GM21576 (cell line): ENCODE measurements around the gene ELL.

ENCODE experiments used
- ATAC-seq: cut with Tn5 transposase; IDR thresholded peaks from one replicate; pipeline ENCODE4 v1.9.1; 2021; ENCODE audit warnings: mild to moderate bottlenecking, moderate library complexity; ENCODE audit not compliant: unreplicated experiment

Gene ELL

DNA sequence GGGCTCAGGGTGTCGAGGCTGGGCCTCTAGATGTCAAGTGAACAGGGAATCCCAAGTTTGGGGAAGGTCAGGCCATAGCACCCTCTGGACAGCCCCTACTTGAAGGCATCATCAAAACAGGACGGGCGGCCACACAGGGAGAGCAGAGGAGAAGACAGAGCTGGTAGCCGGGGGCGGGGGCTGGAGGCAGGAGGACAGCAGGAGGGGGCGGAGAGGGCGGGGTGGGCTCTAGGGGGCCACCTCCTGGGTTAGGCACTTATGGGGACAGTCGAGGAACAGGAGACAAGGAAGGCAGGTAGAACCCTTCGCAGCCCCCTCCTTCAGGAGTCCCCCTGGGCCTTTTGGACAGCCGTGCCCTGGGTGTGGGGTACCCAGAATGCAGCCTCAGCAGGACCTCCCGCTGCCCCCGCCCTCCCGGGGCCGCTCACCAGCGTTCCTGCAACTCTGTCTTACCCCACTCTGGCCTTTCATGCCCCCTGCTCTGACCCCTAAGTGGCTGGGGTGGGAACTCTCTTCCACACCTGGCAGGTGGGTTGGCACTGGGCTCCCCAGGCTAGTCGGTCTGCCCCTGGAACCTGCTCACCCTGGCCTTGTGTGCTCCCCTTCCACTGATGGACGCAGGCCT is 96.9 kb downstream of the ELL start:
- ATAC-seq: no peak

DNA sequence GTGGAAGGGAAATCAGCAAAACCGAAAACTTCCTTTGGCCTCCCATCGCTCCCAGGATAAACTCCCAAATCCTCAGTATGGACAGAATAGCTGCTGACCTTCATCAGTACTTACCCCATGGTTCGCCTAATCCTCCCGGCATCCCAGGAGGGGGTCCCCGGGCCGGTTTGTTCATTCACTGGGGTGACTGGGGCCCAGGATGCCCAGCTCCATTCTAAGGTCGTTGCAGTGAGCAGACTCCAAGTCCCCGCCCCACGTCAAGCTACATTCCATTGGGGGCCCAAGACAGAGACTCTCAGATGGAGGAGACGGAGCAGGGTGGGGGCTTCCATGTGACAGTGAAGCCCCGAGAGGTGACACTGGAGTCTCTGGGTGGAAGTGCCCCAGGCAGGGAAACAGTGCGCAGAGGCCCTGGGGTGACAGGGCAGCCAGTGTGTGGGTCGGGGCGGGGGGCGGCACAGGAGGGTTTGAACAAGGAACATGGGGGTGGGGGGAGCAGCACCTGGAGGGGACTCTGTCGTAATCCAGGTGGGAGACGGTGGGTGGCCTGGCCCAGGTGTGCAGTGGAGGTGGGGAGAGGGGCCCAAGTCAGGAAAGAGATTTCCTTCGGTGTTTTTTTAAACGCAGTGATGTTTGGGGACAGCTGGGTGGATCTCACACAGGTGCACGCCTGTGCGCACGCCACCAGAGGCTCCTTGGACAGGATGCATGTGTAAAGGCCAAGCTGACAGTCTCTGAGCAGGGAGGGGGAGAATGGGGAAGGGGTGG is 97.6 kb downstream of the ELL start:
- no peak for ATAC-seq

- ATAC-seq: no peak
These were observed 98.4 kb downstream of the ELL start for GRCh38 chr19:18423258-18424020.

DNA sequence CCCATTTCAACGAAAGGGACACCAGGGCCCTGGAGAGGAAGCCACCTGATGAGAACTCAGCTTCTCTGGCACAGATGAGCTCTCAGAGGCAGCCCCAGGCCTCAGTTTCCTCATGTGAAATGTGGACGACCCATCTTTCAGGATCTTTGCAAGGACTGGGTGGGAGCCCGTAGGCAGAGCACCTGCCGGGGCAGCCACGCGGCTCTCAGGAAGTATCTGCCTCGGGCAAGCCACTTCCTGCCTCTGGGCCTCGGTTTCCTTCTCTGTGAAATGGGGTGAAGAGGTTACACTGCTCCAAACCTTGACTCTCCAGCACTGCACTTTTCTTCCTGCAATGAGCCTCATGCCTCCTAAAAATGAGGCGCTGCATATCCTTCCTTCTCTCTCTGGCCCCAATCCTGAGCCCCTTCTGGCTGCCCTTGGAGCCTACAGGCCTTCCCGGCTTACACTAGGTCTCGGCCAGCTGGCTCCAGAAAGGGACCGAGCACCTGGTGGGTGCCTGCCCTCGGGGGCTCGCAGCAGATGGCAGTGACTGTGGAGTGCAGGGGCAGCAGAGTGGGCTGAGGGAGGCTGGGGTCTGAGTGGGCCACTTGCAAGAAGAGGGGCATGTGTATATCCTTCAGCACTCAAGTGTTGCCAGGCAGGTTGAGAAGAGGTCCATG is 99.2 kb downstream of the ELL start:
- ATAC-seq: no peak

DNA sequence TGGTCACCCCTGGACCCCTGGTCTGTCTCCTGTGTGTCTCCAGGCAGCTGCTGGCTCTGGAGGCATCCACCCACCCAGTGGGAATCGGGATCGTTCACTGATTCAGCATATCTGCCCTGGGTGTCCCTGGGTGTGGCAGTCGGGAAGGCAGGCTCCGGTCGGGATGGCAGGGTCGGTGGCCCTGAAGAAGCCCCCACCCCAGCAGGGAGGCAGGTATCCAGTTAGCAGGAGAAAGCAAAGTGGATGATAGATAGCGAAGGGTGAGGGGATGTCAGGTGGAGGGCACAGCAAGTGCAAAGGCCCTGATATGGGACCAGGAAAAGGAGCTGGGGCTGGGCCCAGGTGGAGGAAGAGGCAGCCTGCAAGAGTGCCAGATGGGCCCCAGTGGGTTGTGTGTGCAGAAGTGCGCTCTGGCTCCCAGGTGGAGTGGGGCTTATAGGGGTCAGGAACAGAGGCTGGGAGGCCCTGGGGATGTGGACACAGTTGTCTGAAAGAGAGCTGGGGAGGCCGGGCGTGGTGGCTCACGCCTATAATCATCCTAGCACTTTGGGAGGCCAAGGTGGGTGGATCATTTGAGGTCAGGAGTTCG is 100.4 kb downstream of the ELL start:
- ATAC-seq: no peak

GRCh38 chr19:18420930-18421329 is 100.9 kb downstream of the ELL start:
- no peak for ATAC-seq

DNA sequence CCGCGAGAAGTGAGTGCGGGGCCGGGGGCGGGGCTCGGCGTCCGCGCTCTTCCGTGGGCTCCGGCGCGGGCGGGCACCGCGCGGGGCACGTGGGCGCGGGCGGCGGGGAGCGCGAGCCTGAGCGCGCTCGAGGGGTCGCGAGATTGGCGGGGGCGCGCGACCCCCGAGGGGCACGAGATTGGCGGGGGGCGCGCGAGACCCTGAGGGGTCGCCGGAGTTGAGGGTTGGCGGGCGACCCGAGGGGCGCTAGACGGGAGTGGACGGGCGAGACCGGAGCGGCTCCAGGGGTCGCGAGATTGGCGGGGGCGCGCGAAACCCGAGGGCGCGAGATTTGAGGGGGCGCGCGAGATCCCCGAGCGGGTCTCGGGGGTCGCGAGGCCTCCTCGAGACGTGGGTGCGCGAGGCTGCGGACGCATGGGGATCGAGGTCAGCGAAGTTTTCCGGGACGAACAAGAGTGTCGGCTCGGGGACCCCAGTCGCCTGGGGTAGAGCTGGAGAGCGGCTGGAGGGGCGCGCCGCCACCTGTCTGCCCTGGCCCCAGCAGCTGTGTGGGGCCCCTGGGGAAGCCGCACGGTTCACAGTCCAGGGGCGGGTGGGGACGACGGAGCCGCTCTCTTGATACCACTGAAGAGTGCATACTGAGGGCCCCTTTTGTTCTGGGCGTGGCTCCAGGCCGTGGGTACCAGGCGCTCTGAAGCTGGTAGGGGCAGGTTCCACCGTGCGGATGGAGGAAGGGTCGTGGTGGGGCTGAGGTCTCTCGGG is 102.0 kb downstream of the ELL start:
- no peak for ATAC-seq

- ATAC-seq: peak; percentile 24
These were observed 102.6 kb downstream of the ELL start, which contains the start of gene SSBP4 for GRCh38 chr19:18419195-18419698. Gene SSBP4 (plus strand): TSS chr19:18419398. CDS start chr19:18419649, 251 bp downstream.

- no peak for ATAC-seq
These were observed 103.2 kb downstream of the ELL start for GRCh38 chr19:18418483-18419194.

DNA sequence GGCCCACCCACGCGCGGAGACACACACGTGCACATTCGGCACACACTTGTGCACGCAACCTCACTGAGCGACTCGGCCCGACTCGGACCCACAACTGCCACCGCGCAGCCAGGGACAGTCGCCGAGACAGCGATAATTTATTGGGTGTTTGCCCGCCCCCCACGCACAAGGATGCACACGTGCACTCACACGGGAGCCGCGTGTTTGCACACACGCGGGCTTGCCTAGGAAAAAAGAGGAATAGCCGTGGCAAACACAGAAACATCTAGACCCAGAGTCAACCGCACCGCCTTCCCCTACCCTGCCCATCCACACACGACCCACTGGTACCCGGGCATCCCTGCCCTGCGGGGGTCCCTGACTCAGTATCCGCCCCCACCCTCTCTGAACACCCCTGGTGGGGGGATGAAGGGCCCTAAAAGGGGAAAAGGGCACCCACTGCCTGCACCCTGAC is 103.8 kb downstream of the ELL start:
- ATAC-seq: no peak

GRCh38 chr19:18417250-18418028 is 104.4 kb downstream of the ELL start:
- ATAC-seq: no peak

GRCh38 chr19:18416778-18417249 is 105.1 kb downstream of the ELL start:
- no peak for ATAC-seq

DNA sequence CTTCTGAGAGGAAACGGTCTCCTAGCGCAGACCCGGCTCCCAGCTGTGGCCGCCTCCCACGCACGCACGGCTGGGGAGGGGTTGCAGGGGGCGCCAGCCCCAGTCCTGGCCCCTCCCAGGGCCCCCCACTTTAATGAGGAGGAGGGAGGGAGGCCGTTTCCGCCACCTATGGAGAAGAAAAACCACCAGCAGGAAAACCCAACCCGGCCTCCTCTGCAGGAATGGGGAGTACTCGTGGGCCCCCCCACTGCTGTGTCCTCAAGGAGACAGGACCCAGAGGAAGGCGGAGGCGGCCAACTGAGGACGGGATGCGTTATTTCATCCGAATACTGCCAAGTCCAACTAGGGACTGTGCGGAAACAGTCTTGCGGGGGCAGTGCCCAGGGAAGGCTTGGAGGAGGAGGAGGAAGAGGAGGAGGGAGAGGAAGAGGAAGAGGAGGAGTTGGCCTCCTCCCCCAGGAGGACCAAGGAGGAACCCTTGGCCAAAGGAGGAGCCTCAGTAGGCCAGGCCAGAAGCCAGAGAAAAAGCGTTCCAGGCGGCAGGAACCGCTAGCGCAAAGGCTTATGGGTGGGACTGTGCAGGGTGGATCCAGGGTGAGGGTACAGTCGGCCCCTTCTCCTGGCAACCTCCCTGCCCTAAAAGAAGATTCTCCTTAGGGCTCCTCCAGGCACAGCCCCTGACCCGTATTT is 106.5 kb downstream of the ELL start:
- no peak for ATAC-seq

GRCh38 chr19:18414504-18415177 is 107.2 kb downstream of the ELL start:
- ATAC-seq: no peak

- ATAC-seq: no peak
These were observed 109.1 kb downstream of the ELL start for GRCh38 chr19:18412610-18413239.

GRCh38 chr19:18408053-18408476 is 113.8 kb downstream of the ELL start:
- ATAC-seq: peak; percentile 64

DNA sequence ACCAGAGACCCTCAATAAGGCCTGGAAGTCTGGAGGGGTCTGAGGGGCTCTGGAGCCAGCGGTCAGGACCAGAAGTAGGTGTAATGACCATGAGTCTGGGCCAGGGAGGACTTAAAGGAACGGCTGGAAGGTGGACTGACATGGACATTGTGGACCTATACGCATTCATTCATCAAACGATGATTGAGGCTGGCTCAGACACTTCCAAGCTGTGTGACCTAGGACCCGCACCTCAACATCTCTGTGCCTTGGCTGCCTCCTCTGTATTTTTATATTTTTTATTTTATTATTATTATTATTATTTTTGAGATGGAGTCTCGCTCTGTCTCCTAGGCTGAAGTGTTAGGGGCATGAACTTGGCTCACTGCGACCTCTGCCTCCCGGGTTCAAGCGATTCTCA is 115.1 kb downstream of the ELL start:
- no peak for ATAC-seq
